ENCODE results near the gene TLCD5.

Gene TLCD5

GRCh38 chr11:120330045-120330444 lies 4.9 kb downstream of the TLCD5 start:
- no peak overlapping the region for H3K4me3 ChIP-seq (ENCODE audit: low read depth, low read length)
- no peak overlapping the region for H3K27ac ChIP-seq (ENCODE audit: low read depth, low read length)
- H3K9ac ChIP-seq (ENCODE audit: low read depth, low read length), result no peak overlapping the region
- H3K9me3 ChIP-seq (ENCODE audit: control insufficient read depth, insufficient read depth, low read length), result no peaks in the 10 kb centered on the region
- H3K36me3 ChIP-seq (ENCODE audit: control insufficient read depth, insufficient read depth, low read length), result peaks cover 18% of the 10 kb centered on the region
- peaks cover 14% of the 10 kb centered on the region for H3K4me1 ChIP-seq (ENCODE audit: control insufficient read depth, insufficient read depth, low read length)
- H3K27me3 ChIP-seq (ENCODE audit: control insufficient read depth, insufficient read depth, low read length), result no peaks in the 10 kb centered on the region

- Histone ChIP-seq H3K9me3 (ENCODE audit: control insufficient read depth, insufficient read depth, low read length) (no peaks in the 10 kb centered on the region), H3K9ac (ENCODE audit: low read depth, low read length) (no peak overlapping the region), H3K27ac (ENCODE audit: low read depth, low read length) (no peak overlapping the region), H3K36me3 (ENCODE audit: control insufficient read depth, insufficient read depth, low read length) (peaks cover 18% of the 10 kb centered on the region), H3K4me1 (ENCODE audit: control insufficient read depth, insufficient read depth, low read length) (peaks cover 10% of the 10 kb centered on the region), H3K4me3 (ENCODE audit: low read depth, low read length) (no peak overlapping the region), H3K27me3 (ENCODE audit: control insufficient read depth, insufficient read depth, low read length) (no peaks in the 10 kb centered on the region)
These were observed 6.3 kb downstream of the TLCD5 start for GRCh38 chr11:120331301-120331996.

GRCh38 chr11:120332822-120333716 lies 8.0 kb downstream of the TLCD5 start:
- Histone ChIP-seq H3K27me3 (ENCODE audit: control insufficient read depth, insufficient read depth, low read length) (no peaks in the 10 kb centered on the region), H3K27ac (ENCODE audit: low read depth, low read length) (no peak overlapping the region), H3K9me3 (ENCODE audit: control insufficient read depth, insufficient read depth, low read length) (no peaks in the 10 kb centered on the region), H3K36me3 (ENCODE audit: control insufficient read depth, insufficient read depth, low read length) (peaks cover 18% of the 10 kb centered on the region), H3K4me1 (ENCODE audit: control insufficient read depth, insufficient read depth, low read length) (peaks cover 11% of the 10 kb centered on the region), H3K4me3 (ENCODE audit: low read depth, low read length) (no peak overlapping the region), H3K9ac (ENCODE audit: low read depth, low read length) (no peak overlapping the region)

DNA sequence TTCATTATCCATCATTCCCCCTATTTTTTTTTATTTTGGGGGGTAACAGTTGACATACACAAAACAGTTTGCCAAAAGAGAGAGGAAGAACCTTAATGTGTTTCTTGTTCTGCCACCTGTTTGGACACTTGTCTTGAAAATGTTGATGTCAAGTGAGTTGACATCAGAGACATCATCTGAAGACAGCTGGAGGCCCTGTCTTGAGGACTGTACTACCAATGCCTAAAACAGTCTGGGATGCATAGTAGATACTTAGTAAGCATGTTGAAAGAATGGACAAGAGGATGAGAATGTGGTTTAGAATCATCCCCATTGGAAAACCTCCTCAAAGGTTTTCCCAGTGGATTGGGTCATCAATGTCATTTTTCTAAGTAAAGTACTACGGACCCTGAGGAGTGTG lies 8.7 kb downstream of the TLCD5 start:
- no peak overlapping the region for H3K9ac ChIP-seq (ENCODE audit: low read depth, low read length)
- no peaks in the 10 kb centered on the region for H3K27me3 ChIP-seq (ENCODE audit: control insufficient read depth, insufficient read depth, low read length)
- peaks cover 19% of the 10 kb centered on the region for H3K4me1 ChIP-seq (ENCODE audit: control insufficient read depth, insufficient read depth, low read length)
- H3K9me3 ChIP-seq (ENCODE audit: control insufficient read depth, insufficient read depth, low read length), result no peaks in the 10 kb centered on the region
- H3K27ac ChIP-seq (ENCODE audit: low read depth, low read length), result peak overlapping the region; percentile 6
- H3K36me3 ChIP-seq (ENCODE audit: control insufficient read depth, insufficient read depth, low read length), result peaks cover 18% of the 10 kb centered on the region
- no peak overlapping the region for H3K4me3 ChIP-seq (ENCODE audit: low read depth, low read length)

DNA sequence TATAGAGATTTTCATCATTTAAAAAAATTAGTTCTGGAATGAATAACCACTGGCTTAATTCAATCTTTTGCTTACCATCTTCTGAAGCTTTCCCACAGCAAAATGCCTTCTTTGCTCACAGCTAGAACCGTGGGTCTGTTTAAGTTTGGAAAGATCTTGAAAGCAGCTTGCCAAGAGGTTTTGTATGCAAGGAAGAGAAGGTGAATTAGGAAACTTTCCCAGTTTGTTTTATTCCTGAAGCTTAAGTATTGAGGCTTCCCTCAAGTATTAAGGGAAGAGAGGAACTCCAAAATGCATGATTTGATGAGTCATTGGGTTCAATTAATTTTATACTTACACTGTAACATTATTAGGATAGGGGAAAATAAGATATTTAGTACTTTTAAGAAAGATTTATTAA lies 9.2 kb downstream of the TLCD5 start:
- peaks cover 23% of the 10 kb centered on the region for H3K4me1 ChIP-seq (ENCODE audit: control insufficient read depth, insufficient read depth, low read length)
- no peaks in the 10 kb centered on the region for H3K9me3 ChIP-seq (ENCODE audit: control insufficient read depth, insufficient read depth, low read length)
- H3K36me3 ChIP-seq (ENCODE audit: control insufficient read depth, insufficient read depth, low read length), result peaks cover 15% of the 10 kb centered on the region
- no peak overlapping the region for H3K9ac ChIP-seq (ENCODE audit: low read depth, low read length)
- H3K27ac ChIP-seq (ENCODE audit: low read depth, low read length), result peak overlapping the region; percentile 17
- no peaks in the 10 kb centered on the region for H3K27me3 ChIP-seq (ENCODE audit: control insufficient read depth, insufficient read depth, low read length)
- no peak overlapping the region for H3K4me3 ChIP-seq (ENCODE audit: low read depth, low read length)

DNA sequence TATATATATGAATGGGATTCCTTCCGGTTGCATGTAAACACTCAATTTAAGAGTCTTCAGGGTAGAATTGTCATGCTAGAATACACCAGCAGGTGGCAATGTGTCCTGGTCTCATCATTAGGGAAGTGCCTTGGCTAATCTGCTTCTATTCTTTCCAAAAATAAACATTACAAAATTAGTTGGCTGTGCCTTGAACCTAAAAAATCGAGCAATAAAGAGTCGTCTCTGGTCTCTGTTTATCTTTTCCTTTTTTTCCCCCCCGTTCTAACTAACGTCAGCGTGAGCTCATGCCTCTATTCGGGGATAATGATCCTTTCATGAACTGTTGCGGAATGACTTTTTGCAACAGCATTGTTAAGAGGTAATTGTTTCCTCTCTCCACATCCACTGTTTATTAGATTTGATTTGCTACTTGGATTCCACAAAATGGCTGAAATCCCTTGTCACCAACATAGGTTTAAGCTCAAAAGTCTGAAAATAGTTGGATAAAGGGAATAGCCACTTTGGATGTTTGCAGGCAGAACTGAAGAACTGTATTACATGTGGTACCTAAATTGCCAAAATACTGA lies 9.9 kb downstream of the TLCD5 start:
- H3K27me3 ChIP-seq (ENCODE audit: control insufficient read depth, insufficient read depth, low read length), result no peaks in the 10 kb centered on the region
- H3K9me3 ChIP-seq (ENCODE audit: control insufficient read depth, insufficient read depth, low read length), result no peaks in the 10 kb centered on the region
- peak overlapping the region; percentile 87 for H3K27ac ChIP-seq (ENCODE audit: low read depth, low read length)
- H3K9ac ChIP-seq (ENCODE audit: low read depth, low read length), result no peak overlapping the region; the same call in 1 of the 2 replicates
- H3K36me3 ChIP-seq (ENCODE audit: control insufficient read depth, insufficient read depth, low read length), result peaks cover 10% of the 10 kb centered on the region
- peaks cover 28% of the 10 kb centered on the region for H3K4me1 ChIP-seq (ENCODE audit: control insufficient read depth, insufficient read depth, low read length)
- H3K4me3 ChIP-seq (ENCODE audit: low read depth, low read length), result peak overlapping the region; percentile 87

- peak overlapping the region; percentile 87 for H3K4me3 ChIP-seq (ENCODE audit: low read depth, low read length)
- H3K9ac ChIP-seq (ENCODE audit: low read depth, low read length), result peak overlapping the region; percentile 68
- peak overlapping the region; percentile 87 for H3K27ac ChIP-seq (ENCODE audit: low read depth, low read length)
- no peaks in the 10 kb centered on the region for H3K9me3 ChIP-seq (ENCODE audit: control insufficient read depth, insufficient read depth, low read length)
- peaks cover 4% of the 10 kb centered on the region for H3K36me3 ChIP-seq (ENCODE audit: control insufficient read depth, insufficient read depth, low read length)
- no peaks in the 10 kb centered on the region for H3K27me3 ChIP-seq (ENCODE audit: control insufficient read depth, insufficient read depth, low read length)
- H3K4me1 ChIP-seq (ENCODE audit: control insufficient read depth, insufficient read depth, low read length), result peaks cover 28% of the 10 kb centered on the region
These were observed 10.4 kb downstream of the TLCD5 start for GRCh38 chr11:120335556-120335907.

GRCh38 chr11:120335908-120336640 lies 11.0 kb downstream of the TLCD5 start, which contains the start of gene ARHGEF12:
TSS of gene ARHGEF12 (plus strand) at chr11:120336413. CDS start at chr11:120337244, 831 bp downstream.
- no peaks in the 10 kb centered on the region for H3K9me3 ChIP-seq (ENCODE audit: control insufficient read depth, insufficient read depth, low read length)
- H3K36me3 ChIP-seq (ENCODE audit: control insufficient read depth, insufficient read depth, low read length), result no peaks in the 10 kb centered on the region
- no peaks in the 10 kb centered on the region for H3K27me3 ChIP-seq (ENCODE audit: control insufficient read depth, insufficient read depth, low read length)
- peak within 1 kb of the TSS; percentile 87 for H3K27ac ChIP-seq (ENCODE audit: low read depth, low read length)
- peaks cover 28% of the 10 kb centered on the region for H3K4me1 ChIP-seq (ENCODE audit: control insufficient read depth, insufficient read depth, low read length)
- H3K4me3 ChIP-seq (ENCODE audit: low read depth, low read length), result peak within 1 kb of the TSS; percentile 87
- H3K9ac ChIP-seq (ENCODE audit: low read depth, low read length), result peak within 1 kb of the TSS; percentile 68

DNA sequence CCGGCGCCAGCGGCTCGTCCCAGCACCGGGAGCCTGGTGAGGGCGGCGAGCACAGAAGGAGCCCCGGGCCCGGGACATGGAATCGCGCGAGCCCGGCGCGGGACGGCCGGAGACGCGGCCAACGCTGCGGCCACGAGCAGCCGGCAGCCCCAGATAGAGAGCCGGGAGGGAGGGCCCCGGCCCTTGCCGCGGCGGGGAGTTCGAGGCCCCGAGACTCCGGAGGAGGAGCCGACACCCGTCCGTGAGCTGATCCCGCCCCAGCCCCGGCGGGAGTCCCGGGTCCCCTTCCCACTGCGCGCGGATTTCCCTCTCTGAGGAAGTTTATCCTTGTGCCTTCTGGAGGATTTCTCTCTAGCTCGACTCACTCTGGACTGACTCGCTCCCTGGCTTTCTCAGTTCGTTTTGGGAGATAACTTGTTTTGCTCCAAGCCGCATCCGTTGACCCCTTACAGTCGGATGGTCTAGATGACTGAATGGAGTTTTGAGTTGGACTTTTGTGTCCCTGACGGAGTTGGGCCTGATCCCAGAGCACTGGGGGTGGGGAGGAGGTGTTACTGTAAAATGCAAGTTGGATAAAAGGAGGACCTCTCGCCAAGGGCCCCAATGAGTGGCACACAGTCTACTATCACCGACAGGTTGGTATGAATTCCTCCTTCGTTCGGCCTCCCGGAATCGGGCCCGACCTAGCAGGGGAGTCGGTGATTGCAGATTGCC lies 11.7 kb downstream of the TLCD5 start:
- Histone ChIP-seq H3K4me1 (ENCODE audit: control insufficient read depth, insufficient read depth, low read length) (peaks cover 28% of the 10 kb centered on the region), H3K9me3 (ENCODE audit: control insufficient read depth, insufficient read depth, low read length) (no peaks in the 10 kb centered on the region), H3K36me3 (ENCODE audit: control insufficient read depth, insufficient read depth, low read length) (no peaks in the 10 kb centered on the region), H3K27me3 (ENCODE audit: control insufficient read depth, insufficient read depth, low read length) (no peaks in the 10 kb centered on the region), H3K4me3 (ENCODE audit: low read depth, low read length) (peak overlapping the region; percentile 87), H3K9ac (ENCODE audit: low read depth, low read length) (peak overlapping the region; percentile 67), H3K27ac (ENCODE audit: low read depth, low read length) (peak overlapping the region; percentile 87)

Data from HUES48 (cell line).